Uterus (tissue), 4 donors: ENCODE data around the gene FKBP5. TPM values are rescaled to one million over a fixed set of nuclear protein-coding genes. Genes with fewer than 3 reads are reported as not detected.

Experiments
- DNase-seq, 2 donors: peaks; one replicate each; pipeline ENCODE4 v3.0.0-alpha.2; 2019 to 2020
- H3K27ac ChIP-seq, 2 donors: fragments of 200-600 bp; sonication (generic); 1 replicate in 1 of 2; 2 replicates in 1 of 2; pipeline ENCODE4 v1.5.1; 2016 to 2018
- H3K27me3 ChIP-seq, 2 donors: fragments of 200-600 bp; sonication (generic); one replicate each; pipeline ENCODE4 v1.5.1; 2018 to 2019; ENCODE audit warnings: control low read depth in 1 of 2
- H3K36me3 ChIP-seq, 2 donors: fragments of 200-600 bp; sonication (generic); one replicate each; pipeline ENCODE4 v1.5.1; 2019; ENCODE audit warnings: control low read depth in 1 of 2
- H3K4me1 ChIP-seq, 2 donors: fragments of 200-600 bp; sonication (generic); one replicate each; pipeline ENCODE4 v1.5.1; 2018 to 2019; ENCODE audit warnings: control low read depth in 1 of 2
- H3K4me3 ChIP-seq, 2 donors: fragments of 200-600 bp; sonication (generic); 1 replicate in 1 of 2; 2 replicates in 1 of 2; pipeline ENCODE4 v1.5.1; 2018 to 2019; ENCODE audit warnings: mild to moderate bottlenecking in 1 of 2
- H3K9me3 ChIP-seq, 2 donors: fragments of 200-600 bp; sonication (generic); one replicate each; pipeline ENCODE4 v1.5.1; 2019; ENCODE audit warnings: control low read depth in 1 of 2
- CTCF ChIP-seq, 4 experiments: fragments of 200-600 bp in 2 of 4; fragments of 450-650 bp in 2 of 4; sonication (generic) in 2 of 4; IDR thresholded peaks; one replicate each; pipeline ENCODE4 v1.5.1; 2016 to 2019; ENCODE audit warnings: antibody characterized with exemption in 4 of 4, mild to moderate bottlenecking in 2 of 4, moderate library complexity in 1 of 4
- POLR2A ChIP-seq, 2 donors: fragments of 450-650 bp; IDR thresholded peaks; one replicate each; pipeline ENCODE4 v1.6.1; 2016; ENCODE audit warnings: antibody characterized with exemption in 2 of 2, mild to moderate bottlenecking in 1 of 2, moderate library complexity in 1 of 2
- intact Hi-C: fragments of 100-400 bp; cut with DNase I; formaldehyde crosslinking; loops from one replicate; pipeline ENCODE4 v1.15.1; 2023; ENCODE audit warnings: low total_unique reads
- total RNA-seq, 4 donors: library from RNA; depleted of rRNA in 3 of 4; stranded (reverse); fragments of >200 nt in 3 of 4; gene quantifications; one replicate each; pipeline versions ENCODE4 v1.1.0 to v1.2.4, GENCODE V29; 2014 to 2023
- donor health status: DM: yes; HTN: yes; CAD: no.

FKBP5 gene
- total RNA-seq, 4 donors from 2014 or later: 35.1 to 197 (median 84.5) TPM

- TF ChIP-seq CTCF (IDR thresholded peaks at IDR 0.05) (peak in 3 of 4 experiments; percentile 2 to 10 (median 4)), POLR2A (IDR thresholded peaks at IDR 0.05) (peak; percentile 45 to 84)
- Histone ChIP-seq H3K27ac (peak overlapping the region; percentile 98 to 100), H3K9me3 (no peaks in the 10 kb centered on the region), H3K27me3 (no peaks in the 10 kb centered on the region), H3K4me3 (peak overlapping the region; percentile 42 to 59), H3K4me1 (peaks cover 26 to 34% of the 10 kb centered on the region in 2 donors), H3K36me3 (no peaks in the 10 kb centered on the region)
- intact Hi-C loops: loop anchor here (5.0 kb wide), 1 partner anchor 40 kb away; the partner anchor contains the start of gene FKBP5
- DNase-seq: peak; percentile 93 to 97
These were observed 38.7 kb upstream of the FKBP5 start for GRCh38 chr6:35727231-35727934.

GRCh38 chr6:35725721-35726438 lies 37.2 kb upstream of the FKBP5 start:
- Histone ChIP-seq H3K36me3 (no peaks in the 10 kb centered on the region), H3K4me1 (peaks cover 26 to 31% of the 10 kb centered on the region in 2 donors), H3K27ac (peak overlapping the region; percentile 98 to 100), H3K27me3 (no peaks in the 10 kb centered on the region), H3K4me3 (no peak overlapping the region), H3K9me3 (no peaks in the 10 kb centered on the region)
- peak in 1 of 2 donors; percentile 32 for TF ChIP-seq POLR2A (IDR thresholded peaks at IDR 0.05)
- peak in 1 of 4 experiments; percentile 28 for TF ChIP-seq CTCF (IDR thresholded peaks at IDR 0.05)
- DNase-seq: peak; percentile 68 to 81
- intact Hi-C loops: loop anchor here (5.0 kb wide), 1 partner anchor 39 kb away; the partner anchor contains the start of gene FKBP5

GRCh38 chr6:35725081-35725708 lies 36.5 kb upstream of the FKBP5 start:
- no peak for TF ChIP-seq CTCF (IDR thresholded peaks at IDR 0.05)
- no peak for TF ChIP-seq POLR2A (IDR thresholded peaks at IDR 0.05)
- Histone ChIP-seq H3K27ac (peak overlapping the region; percentile 98 to 100), H3K9me3 (no peaks in the 10 kb centered on the region), H3K4me3 (no peak overlapping the region), H3K27me3 (no peaks in the 10 kb centered on the region), H3K4me1 (peaks cover 21 to 30% of the 10 kb centered on the region in 2 donors), H3K36me3 (no peaks in the 10 kb centered on the region)
- no peak for DNase-seq
- intact Hi-C loops: loop anchor here (5.0 kb wide), 1 partner anchor 38 kb away; the partner anchor contains the start of gene FKBP5

- DNase-seq: no peak
- no peaks in the 10 kb centered on the region for H3K36me3 ChIP-seq
- no peak overlapping the region for H3K4me3 ChIP-seq
- no peak for TF ChIP-seq CTCF (IDR thresholded peaks at IDR 0.05)
- TF ChIP-seq POLR2A (IDR thresholded peaks at IDR 0.05): no peak
- no peaks in the 10 kb centered on the region for H3K27me3 ChIP-seq
- no peaks in the 10 kb centered on the region for H3K9me3 ChIP-seq
- intact Hi-C loops: no loop called here
- peaks cover 18 to 33% of the 10 kb centered on the region in 2 donors for H3K4me1 ChIP-seq
- H3K27ac ChIP-seq: peak overlapping the region; percentile 98 to 100
These were observed 35.8 kb upstream of the FKBP5 start for GRCh38 chr6:35724471-35724870.
